Measurements from ENCODE around the gene C1orf21.

- TF ChIP-seq POLR2AphosphoS5 (IDR thresholded peaks at IDR 0.05; ENCODE audit: low read depth, low read length) (no peak), POLR2A (IDR thresholded peaks at IDR 0.05; ENCODE audit: low read depth, low read length) (no peak)
Measured at GRCh38 chr1:184373155-184373554, 13.7 kb upstream of the C1orf21 start.

All from GM12891 (cell line).